Adrenal gland (tissue), 5 donors: ENCODE results near the gene FANCE.

Source experiments
- CTCF ChIP-seq, 6 experiments: fragments of 450-650 bp in 4 of 6; fragments of 200-600 bp in 2 of 6; sonication (generic) in 1 of 6; IDR thresholded peaks; 1 replicate in 5 of 6; 2 replicates in 1 of 6; pipeline versions ENCODE4 v1.5.1 to v1.8.0; 2016 to 2021; ENCODE audit warnings: antibody characterized with exemption in 6 of 6, mild to moderate bottlenecking in 2 of 6, moderate library complexity in 1 of 6
- POLR2A ChIP-seq, 2 donors: fragments of 450-650 bp; IDR thresholded peaks; one replicate each; pipeline ENCODE4 v1.6.1; 2017; ENCODE audit warnings: antibody characterized with exemption in 2 of 2, mild to moderate bottlenecking in 2 of 2, moderate library complexity in 1 of 2
- donor health status: DM: no; HTN: no; CAD: no.

- TF ChIP-seq CTCF (IDR thresholded peaks at IDR 0.05) = peak; percentile 51 to 86 (median 78)
- TF ChIP-seq POLR2A (IDR thresholded peaks at IDR 0.05) = no peak
These were observed 36.9 kb upstream of the FANCE start for GRCh38 chr6:35415065-35415891.
